ENCODE results near the gene TPR. TPM values are rescaled to one million over a fixed set of nuclear protein-coding genes. Genes with fewer than 3 reads are reported as not detected.

TPR gene
- total RNA-seq, 4 donors from 2014 or later = 76.3 to 108 (median 87.6) TPM

DNA sequence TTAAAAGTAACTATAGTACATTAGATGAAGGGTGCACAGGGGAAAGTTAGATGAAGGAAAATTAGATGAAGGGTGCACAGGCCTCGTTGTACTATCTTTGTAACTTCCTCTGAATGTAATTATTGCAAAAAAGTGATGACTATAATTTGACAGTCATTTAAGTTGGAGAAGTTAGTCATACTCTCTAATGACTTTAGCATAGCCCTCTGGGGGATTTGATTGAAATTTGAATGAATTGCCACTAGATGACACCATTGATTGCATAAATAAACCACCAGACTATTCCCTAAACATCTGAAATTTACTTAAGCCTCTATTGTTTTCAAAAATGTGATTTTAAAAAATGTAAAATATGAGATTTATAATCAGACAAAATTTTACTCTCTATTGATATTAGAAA lies 102.6 kb downstream of the TPR start:
- Histone ChIP-seq H3K27ac (no peak overlapping the region), H3K36me3 (no peaks in the 10 kb centered on the region), H3K9me3 (no peaks in the 10 kb centered on the region), H3K4me3 (no peak overlapping the region), H3K4me1 (no peaks in the 10 kb centered on the region), H3K27me3 (no peaks in the 10 kb centered on the region)
- no peak for DNase-seq (ENCODE audit: low spot score in 2 of 2)
- TF ChIP-seq, protein P1, sequence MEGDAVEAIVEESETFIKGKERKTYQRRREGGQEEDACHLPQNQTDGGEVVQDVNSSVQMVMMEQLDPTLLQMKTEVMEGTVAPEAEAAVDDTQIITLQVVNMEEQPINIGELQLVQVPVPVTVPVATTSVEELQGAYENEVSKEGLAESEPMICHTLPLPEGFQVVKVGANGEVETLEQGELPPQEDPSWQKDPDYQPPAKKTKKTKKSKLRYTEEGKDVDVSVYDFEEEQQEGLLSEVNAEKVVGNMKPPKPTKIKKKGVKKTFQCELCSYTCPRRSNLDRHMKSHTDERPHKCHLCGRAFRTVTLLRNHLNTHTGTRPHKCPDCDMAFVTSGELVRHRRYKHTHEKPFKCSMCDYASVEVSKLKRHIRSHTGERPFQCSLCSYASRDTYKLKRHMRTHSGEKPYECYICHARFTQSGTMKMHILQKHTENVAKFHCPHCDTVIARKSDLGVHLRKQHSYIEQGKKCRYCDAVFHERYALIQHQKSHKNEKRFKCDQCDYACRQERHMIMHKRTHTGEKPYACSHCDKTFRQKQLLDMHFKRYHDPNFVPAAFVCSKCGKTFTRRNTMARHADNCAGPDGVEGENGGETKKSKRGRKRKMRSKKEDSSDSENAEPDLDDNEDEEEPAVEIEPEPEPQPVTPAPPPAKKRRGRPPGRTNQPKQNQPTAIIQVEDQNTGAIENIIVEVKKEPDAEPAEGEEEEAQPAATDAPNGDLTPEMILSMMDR (IDR thresholded peaks at IDR 0.05) = no peak
- no peak for TF ChIP-seq EP300 (IDR thresholded peaks at IDR 0.05)
- 32 to 33% methylated on average over 1 of the region's 1 CpG for WGBS, 2 donors

GRCh38 chr1:186271032-186271431 lies 104.0 kb downstream of the TPR start:
- Histone ChIP-seq H3K36me3 (no peaks in the 10 kb centered on the region), H3K27ac (no peak overlapping the region), H3K27me3 (no peaks in the 10 kb centered on the region), H3K4me1 (no peaks in the 10 kb centered on the region), H3K9me3 (no peaks in the 10 kb centered on the region), H3K4me3 (no peak overlapping the region)
- TF ChIP-seq EP300 (IDR thresholded peaks at IDR 0.05) = no peak
- TF ChIP-seq, protein P1 (IDR thresholded peaks at IDR 0.05) = no peak
- no peak for TF ChIP-seq POLR2A (IDR thresholded peaks at IDR 0.05)
- WGBS, 2 donors = 92 to 93% methylated on average over 6 of the region's 6 CpGs
- no peak for DNase-seq (ENCODE audit: low spot score in 2 of 2)

Other genes with a start within 250 kb of the TPR start
- gene PRG4, start 79.0 kb downstream of the TPR start, total RNA-seq = 10 to 100 TPM in 3 of 4 donors, 1 to 10 TPM in 1; 5.2 to 92.6 (median 42.8) TPM
- 10 to 100 TPM; 16.2 to 33.7 (median 17.3) TPM for gene ODR4, start 585 bp upstream of the TPR start, total RNA-seq
- not detected for gene PDC, start 85.9 kb upstream of the TPR start, total RNA-seq

All from tibial nerve (tissue), 4 donors.